ENCODE measurements around the gene USP44. TPM values are rescaled to one million over a fixed set of nuclear protein-coding genes. Genes with fewer than 3 reads are reported as not detected.
"Not testable (repeated sequence)": the region's sequence is repeated elsewhere in the genome, so short reads cannot be mapped to it uniquely, and the experiment has no call there.

The USP44 gene
- total RNA-seq, 4 donors from 2014 or later, result 0.41 to 1.9 TPM; not detected in 2

- Histone ChIP-seq H3K27me3 (no peaks in the 10 kb centered on the region), H3K4me3 (no peak overlapping the region), H3K4me1 (no peaks in the 10 kb centered on the region), H3K27ac (no peak overlapping the region), H3K36me3 (peaks cover 0 to 63% (median 23%) of the 10 kb centered on the region in 4 donors), H3K9me3 (no peaks in the 10 kb centered on the region)
- TF ChIP-seq CTCF (IDR thresholded peaks at IDR 0.05) (no peak), EP300 (IDR thresholded peaks at IDR 0.05; ENCODE audit: low read depth) (no peak), POLR2A (IDR thresholded peaks at IDR 0.05) (no peak), POLR2AphosphoS5 (IDR thresholded peaks at IDR 0.05) (no peak)
- no peak for DNase-seq
- intact Hi-C loops (cut with DNase I; ENCODE audit: low total_unique reads) (loop anchor here (5.0 kb wide), 1 partner anchor 535 kb away; no protein-coding TSS in a partner anchor), in situ Hi-C loops (cut with MboI; ENCODE audit: low pct_ligation_motif_present in 1 of 4, low pct_unique_long_range_greater_than_20kb in 1 of 4, low sequenced_read_pairs in 3 of 4) (no loop called here)
- WGBS, 2 donors (ENCODE audit: low coverage in 1 of 2), result 86 to 93% methylated on average over 2 of the region's 2 CpGs
These were observed 58.8 kb downstream of the USP44 start for GRCh38 chr12:95492462-95492861.

GRCh38 chr12:95487024-95487423 is 64.3 kb downstream of the USP44 start:
- peaks cover 0 to 6% (median 1%) of the 10 kb centered on the region in 4 donors for H3K4me1 ChIP-seq
- no peak for DNase-seq
- no peak for TF ChIP-seq POLR2AphosphoS5 (IDR thresholded peaks at IDR 0.05)
- TF ChIP-seq EP300 (IDR thresholded peaks at IDR 0.05; ENCODE audit: low read depth), result no peak
- TF ChIP-seq POLR2A (IDR thresholded peaks at IDR 0.05), result no peak
- in situ Hi-C loops (cut with MboI; ENCODE audit: low pct_ligation_motif_present in 1 of 4, low pct_unique_long_range_greater_than_20kb in 1 of 4, low sequenced_read_pairs in 3 of 4), result no loop called here
- H3K36me3 ChIP-seq, result peaks cover 0 to 20% (median 10%) of the 10 kb centered on the region in 4 donors
- intact Hi-C loops (cut with DNase I; ENCODE audit: low total_unique reads), result no loop called here
- no peak overlapping the region for H3K27ac ChIP-seq
- H3K4me3 ChIP-seq, result no peak overlapping the region
- 73 to 75% methylated on average over 2 of the region's 2 CpGs for WGBS, 2 donors (ENCODE audit: low coverage in 1 of 2)
- no peaks in the 10 kb centered on the region for H3K9me3 ChIP-seq
- H3K27me3 ChIP-seq, result no peaks in the 10 kb centered on the region

GRCh38 chr12:95484524-95484923 is 66.8 kb downstream of the USP44 start:
- H3K9me3 ChIP-seq, result no peaks in the 10 kb centered on the region
- in situ Hi-C loops (cut with MboI; ENCODE audit: low pct_ligation_motif_present in 1 of 4, low pct_unique_long_range_greater_than_20kb in 1 of 4, low sequenced_read_pairs in 3 of 4), result no loop called here
- no peak for DNase-seq
- H3K27me3 ChIP-seq, result no peaks in the 10 kb centered on the region
- peak overlapping the region in 2 of 4 donors; percentile 6 to 24 for H3K27ac ChIP-seq
- peaks cover 3 to 12% (median 11%) of the 10 kb centered on the region in 4 donors for H3K4me1 ChIP-seq
- no peak for TF ChIP-seq CTCF (IDR thresholded peaks at IDR 0.05)
- TF ChIP-seq POLR2AphosphoS5 (IDR thresholded peaks at IDR 0.05), result peak; percentile 30 to 78 (median 45)
- intact Hi-C loops (cut with DNase I; ENCODE audit: low total_unique reads), result no loop called here
- H3K4me3 ChIP-seq, result no peak overlapping the region
- H3K36me3 ChIP-seq, result peaks cover 0 to 15% (median 4%) of the 10 kb centered on the region in 4 donors

- in situ Hi-C loops (cut with MboI; ENCODE audit: low pct_ligation_motif_present in 1 of 4, low pct_unique_long_range_greater_than_20kb in 1 of 4, low sequenced_read_pairs in 3 of 4); H3K27me3 ChIP-seq; DNase-seq; H3K27ac ChIP-seq; H3K9me3 ChIP-seq; H3K4me3 ChIP-seq; intact Hi-C loops (cut with DNase I; ENCODE audit: low total_unique reads): not testable (repeated sequence)
- H3K4me1 ChIP-seq, result peaks cover 3 to 12% (median 11%) of the 10 kb centered on the region in 4 donors
- H3K36me3 ChIP-seq, result peaks cover 0 to 15% (median 6%) of the 10 kb centered on the region in 4 donors
- WGBS, 2 donors (ENCODE audit: low coverage in 1 of 2), result 92 to 100% methylated on average over 4 to 6 of the region's 6 CpGs
These were observed 68.7 kb downstream of the USP44 start for GRCh38 chr12:95482564-95482963.

- H3K9me3 ChIP-seq, result no peaks in the 10 kb centered on the region
- no peaks in the 10 kb centered on the region for H3K27me3 ChIP-seq
- 89 to 90% methylated on average over 3 to 7 of the region's 7 CpGs for WGBS, 2 donors (ENCODE audit: low coverage in 1 of 2)
- peaks cover 0 to 19% (median 3%) of the 10 kb centered on the region in 4 donors for H3K36me3 ChIP-seq
- H3K4me1 ChIP-seq, result peaks cover 3 to 12% (median 11%) of the 10 kb centered on the region in 4 donors
- no peak overlapping the region for H3K4me3 ChIP-seq
- TF ChIP-seq EP300 (IDR thresholded peaks at IDR 0.05; ENCODE audit: low read depth) (no peak), CTCF (IDR thresholded peaks at IDR 0.05) (no peak), POLR2A (IDR thresholded peaks at IDR 0.05) (no peak), POLR2AphosphoS5 (IDR thresholded peaks at IDR 0.05) (no peak)
- in situ Hi-C loops (cut with MboI; ENCODE audit: low pct_ligation_motif_present in 1 of 4, low pct_unique_long_range_greater_than_20kb in 1 of 4, low sequenced_read_pairs in 3 of 4) (no loop called here), intact Hi-C loops (cut with DNase I; ENCODE audit: low total_unique reads) (no loop called here)
- no peak overlapping the region for H3K27ac ChIP-seq
- DNase-seq, result no peak
These were observed 69.4 kb downstream of the USP44 start for GRCh38 chr12:95481888-95482287.

Data from transverse colon (tissue), 4 donors.